Measurements from ENCODE around the gene CDK5.

CDK5 gene

GRCh38 chr7:151016505-151016904, 41.2 kb downstream of the CDK5 start:
- H3K79me2 ChIP-seq (ENCODE audit: insufficient read depth, low read depth): no peaks in the 10 kb centered on the region
- TF ChIP-seq CTCF (conservative IDR thresholded peaks at IDR 0.05; ENCODE audit: low read depth, low read length): no peak
- H3K4me3 ChIP-seq (IDR thresholded peaks at IDR 0.05; ENCODE audit: insufficient read depth, low read depth, low read length): no peak overlapping the region
- H4K20me1 ChIP-seq (ENCODE audit: insufficient read depth): no peaks in the 10 kb centered on the region
- no peak overlapping the region for H3K4me2 ChIP-seq
- no peaks in the 10 kb centered on the region for H3K36me3 ChIP-seq (ENCODE audit: insufficient read depth)
- no peak overlapping the region for H3K27ac ChIP-seq
- H3K9ac ChIP-seq: no peak overlapping the region
- peaks cover 18% of the 10 kb centered on the region for H3K4me1 ChIP-seq (ENCODE audit: low read depth, poor library complexity, severe bottlenecking)
- H2AFZ ChIP-seq (ENCODE audit: low read depth): no peak overlapping the region
- H3K27me3 ChIP-seq (ENCODE audit: insufficient read depth, low read depth): peaks cover 21% of the 10 kb centered on the region; the same call in 1 of the 2 replicates

- no peak for TF ChIP-seq CTCF (conservative IDR thresholded peaks at IDR 0.05; ENCODE audit: low read depth, low read length)
- Histone ChIP-seq H4K20me1 (ENCODE audit: insufficient read depth) (no peaks in the 10 kb centered on the region), H3K4me3 (IDR thresholded peaks at IDR 0.05; ENCODE audit: insufficient read depth, low read depth, low read length) (no peak overlapping the region), H3K4me2 (no peak overlapping the region), H3K27ac (no peak overlapping the region), H3K4me1 (ENCODE audit: low read depth, poor library complexity, severe bottlenecking) (peaks cover 18% of the 10 kb centered on the region), H3K36me3 (ENCODE audit: insufficient read depth) (no peaks in the 10 kb centered on the region), H2AFZ (ENCODE audit: low read depth) (no peak overlapping the region), H3K9ac (no peak overlapping the region), H3K79me2 (ENCODE audit: insufficient read depth, low read depth) (no peaks in the 10 kb centered on the region), H3K27me3 (ENCODE audit: insufficient read depth, low read depth) (peaks cover 16% of the 10 kb centered on the region; the same call in 1 of the 2 replicates)
These were observed 41.7 kb downstream of the CDK5 start for GRCh38 chr7:151015967-151016366.

- Histone ChIP-seq H3K27me3 (ENCODE audit: insufficient read depth, low read depth) (peaks cover 6% of the 10 kb centered on the region; the same call in 1 of the 2 replicates), H2AFZ (ENCODE audit: low read depth) (no peak overlapping the region), H4K20me1 (ENCODE audit: insufficient read depth) (no peaks in the 10 kb centered on the region), H3K9ac (no peak overlapping the region; the same call in 1 of the 2 replicates), H3K79me2 (ENCODE audit: insufficient read depth, low read depth) (no peaks in the 10 kb centered on the region), H3K4me1 (ENCODE audit: low read depth, poor library complexity, severe bottlenecking) (peaks cover 18% of the 10 kb centered on the region), H3K4me3 (IDR thresholded peaks at IDR 0.05; ENCODE audit: insufficient read depth, low read depth, low read length) (no peak overlapping the region), H3K4me2 (no peak overlapping the region), H3K36me3 (ENCODE audit: insufficient read depth) (no peaks in the 10 kb centered on the region), H3K27ac (no peak overlapping the region)
- TF ChIP-seq CTCF (conservative IDR thresholded peaks at IDR 0.05; ENCODE audit: low read depth, low read length): no peak
These were observed 42.7 kb downstream of the CDK5 start for GRCh38 chr7:151014950-151015349.

GRCh38 chr7:151013733-151014497, 43.8 kb downstream of the CDK5 start:
- H3K36me3 ChIP-seq (ENCODE audit: insufficient read depth): no peaks in the 10 kb centered on the region
- H3K4me2 ChIP-seq: peak overlapping the region; percentile 93
- H3K4me3 ChIP-seq (IDR thresholded peaks at IDR 0.05; ENCODE audit: insufficient read depth, low read depth, low read length): peak overlapping the region; percentile 61
- no peaks in the 10 kb centered on the region for H4K20me1 ChIP-seq (ENCODE audit: insufficient read depth)
- no peaks in the 10 kb centered on the region; the same call in 1 of the 2 replicates for H3K27me3 ChIP-seq (ENCODE audit: insufficient read depth, low read depth)
- no peak; the same call in 1 of the 2 replicates for TF ChIP-seq CTCF (conservative IDR thresholded peaks at IDR 0.05; ENCODE audit: low read depth, low read length)
- H3K9ac ChIP-seq: peak overlapping the region; percentile 86
- H3K79me2 ChIP-seq (ENCODE audit: insufficient read depth, low read depth): no peaks in the 10 kb centered on the region
- H3K4me1 ChIP-seq (ENCODE audit: low read depth, poor library complexity, severe bottlenecking): peaks cover 18% of the 10 kb centered on the region
- peak overlapping the region; percentile 55 for H3K27ac ChIP-seq
- H2AFZ ChIP-seq (ENCODE audit: low read depth): peak overlapping the region; percentile 97
